Left ventricle myocardium inferior (tissue), 1 donor: ENCODE data around the gene CORO2B. TPM values are rescaled to one million over a fixed set of nuclear protein-coding genes. Genes with fewer than 3 reads are reported as not detected.

ENCODE experiments used
- DNase-seq: peaks from one replicate; pipeline ENCODE4 v3.0.0-alpha.2; 2020
- H3K27ac ChIP-seq: fragments of 200-600 bp; replicated peaks from 2 replicates; pipeline ENCODE4 v1.8.0; 2021
- H3K27me3 ChIP-seq: fragments of 200-600 bp; 2 replicates; pipeline ENCODE4 v1.8.0; 2021; ENCODE audit warnings: low read depth
- H3K36me3 ChIP-seq: fragments of 200-600 bp; 2 replicates; pipeline ENCODE4 v1.8.0; 2021
- H3K4me1 ChIP-seq: fragments of 200-600 bp; 2 replicates; pipeline ENCODE4 v1.8.0; 2021
- H3K4me3 ChIP-seq: fragments of 200-600 bp; 2 replicates; pipeline ENCODE4 v1.8.0; 2021; ENCODE audit warnings: mild to moderate bottlenecking, moderate library complexity
- H3K9me3 ChIP-seq: fragments of 200-600 bp; replicated peaks from 2 replicates; pipeline ENCODE4 v1.8.0; 2021
- intact Hi-C: fragments of 100-400 bp; cut with micrococcal nuclease; formaldehyde crosslinking; loops from one replicate; pipeline ENCODE4 v1.11.0; 2022
- total RNA-seq: library from RNA; stranded (reverse); fragmentation: NEBNext Ultra II Directional; extraction: Animal tissue kit (Norgen Biotek cat#: 25700); gene quantifications from one replicate; pipeline ENCODE4 v1.2.1, GENCODE V29; 2021
- TF ChIP-seq, protein P1 (sequence below): fragments of 200-600 bp; IDR thresholded peaks from 2 replicates; pipeline ENCODE4 v1.8.0; 2021; ENCODE audit warnings: antibody characterized with exemption, mild to moderate bottlenecking, borderline replicate concordance
- donor health status: DM: no; HTN: yes; CAD: no; lungs with severe emphysema.

CORO2B gene
- total RNA-seq, 1 donor from 2014 or later = 5.0 TPM

DNA sequence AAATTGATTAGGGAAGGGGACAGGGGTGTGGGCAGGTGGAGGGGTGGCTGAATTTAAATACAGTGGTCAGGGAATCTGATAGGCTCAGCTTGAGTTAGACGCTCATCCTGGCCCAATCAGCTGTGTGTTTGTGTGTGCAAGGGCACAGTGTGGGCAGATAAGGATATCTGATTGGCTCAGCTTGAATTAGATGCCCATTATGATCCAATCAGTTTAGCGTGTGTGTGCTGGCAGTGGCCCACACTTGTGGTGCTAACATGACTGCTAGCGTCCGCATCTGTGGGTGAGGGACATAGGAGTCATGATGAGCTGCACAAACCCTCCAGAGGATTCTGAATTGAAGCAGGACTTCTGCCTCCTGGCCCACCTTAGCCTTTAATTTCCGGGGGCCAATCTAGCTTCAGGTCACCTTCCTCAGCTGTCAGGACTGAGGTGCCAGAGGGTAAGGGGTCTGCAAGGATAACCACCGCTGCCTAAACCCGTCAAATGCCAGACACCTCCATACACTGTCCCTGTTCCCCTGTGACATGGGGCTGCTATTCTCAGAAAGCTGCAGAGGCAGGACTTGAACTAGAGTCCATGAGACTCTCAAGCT is 97.3 kb downstream of the CORO2B start:
- DNase-seq = no peak
- H3K27me3 ChIP-seq = no peaks in the 10 kb centered on the region
- intact Hi-C loops = no loop called here
- H3K9me3 ChIP-seq = no peaks in the 10 kb centered on the region
- H3K4me1 ChIP-seq = peaks cover 29% of the 10 kb centered on the region
- H3K27ac ChIP-seq = no peak overlapping the region
- H3K36me3 ChIP-seq = no peaks in the 10 kb centered on the region
- no peak overlapping the region for H3K4me3 ChIP-seq
- TF ChIP-seq, protein P1, sequence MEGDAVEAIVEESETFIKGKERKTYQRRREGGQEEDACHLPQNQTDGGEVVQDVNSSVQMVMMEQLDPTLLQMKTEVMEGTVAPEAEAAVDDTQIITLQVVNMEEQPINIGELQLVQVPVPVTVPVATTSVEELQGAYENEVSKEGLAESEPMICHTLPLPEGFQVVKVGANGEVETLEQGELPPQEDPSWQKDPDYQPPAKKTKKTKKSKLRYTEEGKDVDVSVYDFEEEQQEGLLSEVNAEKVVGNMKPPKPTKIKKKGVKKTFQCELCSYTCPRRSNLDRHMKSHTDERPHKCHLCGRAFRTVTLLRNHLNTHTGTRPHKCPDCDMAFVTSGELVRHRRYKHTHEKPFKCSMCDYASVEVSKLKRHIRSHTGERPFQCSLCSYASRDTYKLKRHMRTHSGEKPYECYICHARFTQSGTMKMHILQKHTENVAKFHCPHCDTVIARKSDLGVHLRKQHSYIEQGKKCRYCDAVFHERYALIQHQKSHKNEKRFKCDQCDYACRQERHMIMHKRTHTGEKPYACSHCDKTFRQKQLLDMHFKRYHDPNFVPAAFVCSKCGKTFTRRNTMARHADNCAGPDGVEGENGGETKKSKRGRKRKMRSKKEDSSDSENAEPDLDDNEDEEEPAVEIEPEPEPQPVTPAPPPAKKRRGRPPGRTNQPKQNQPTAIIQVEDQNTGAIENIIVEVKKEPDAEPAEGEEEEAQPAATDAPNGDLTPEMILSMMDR = no peak

DNA sequence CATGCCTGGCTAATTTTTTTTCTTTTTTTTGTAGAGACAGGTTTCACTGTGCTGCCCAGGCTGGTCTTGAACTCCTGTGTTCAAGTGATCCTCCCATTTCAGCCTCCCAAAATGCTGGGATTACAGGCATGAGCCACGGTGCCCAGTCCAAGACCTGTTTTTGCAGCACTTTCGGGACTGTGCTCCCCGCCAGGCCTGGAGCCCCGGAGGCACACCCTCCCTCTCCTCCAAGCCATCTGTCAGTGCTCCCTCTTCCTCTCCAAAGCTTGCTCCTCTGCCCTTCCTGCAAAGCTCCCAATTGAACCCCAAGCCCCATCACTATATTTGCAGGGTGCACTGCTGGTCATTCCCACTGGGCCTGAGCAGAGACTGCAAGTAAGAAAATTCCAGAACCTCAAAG is 98.1 kb downstream of the CORO2B start:
- Histone ChIP-seq H3K4me3 (no peak overlapping the region), H3K27ac (no peak overlapping the region), H3K9me3 (no peaks in the 10 kb centered on the region), H3K27me3 (no peaks in the 10 kb centered on the region), H3K36me3 (no peaks in the 10 kb centered on the region), H3K4me1 (peaks cover 29% of the 10 kb centered on the region)
- DNase-seq = no peak
- TF ChIP-seq, protein P1 = no peak
- intact Hi-C loops = no loop called here

DNA sequence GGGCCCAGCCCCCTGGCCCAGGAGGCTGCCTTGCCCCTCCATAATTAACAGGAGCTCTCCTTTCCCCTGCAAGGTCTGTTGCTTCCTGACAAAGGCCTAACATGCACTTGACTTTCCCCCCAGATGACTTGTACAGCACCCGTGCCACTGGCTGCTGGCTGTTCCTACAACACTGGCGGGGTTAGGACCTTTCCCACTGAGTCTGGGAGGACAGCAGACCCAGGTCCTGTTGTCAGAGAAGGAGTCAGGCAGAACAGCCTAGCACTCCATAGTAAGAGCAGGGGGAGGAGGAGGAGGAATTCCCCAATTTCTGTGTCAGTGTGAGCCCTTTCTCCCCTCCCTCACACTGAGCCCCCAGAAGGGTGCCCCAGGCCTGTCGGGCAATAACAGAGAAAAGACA is 99.2 kb downstream of the CORO2B start:
- Histone ChIP-seq H3K9me3 (no peaks in the 10 kb centered on the region), H3K4me3 (no peak overlapping the region), H3K27ac (no peak overlapping the region), H3K4me1 (peaks cover 29% of the 10 kb centered on the region), H3K27me3 (no peaks in the 10 kb centered on the region), H3K36me3 (no peaks in the 10 kb centered on the region)
- DNase-seq = no peak
- TF ChIP-seq, protein P1 = no peak
- intact Hi-C loops = no loop called here

DNA sequence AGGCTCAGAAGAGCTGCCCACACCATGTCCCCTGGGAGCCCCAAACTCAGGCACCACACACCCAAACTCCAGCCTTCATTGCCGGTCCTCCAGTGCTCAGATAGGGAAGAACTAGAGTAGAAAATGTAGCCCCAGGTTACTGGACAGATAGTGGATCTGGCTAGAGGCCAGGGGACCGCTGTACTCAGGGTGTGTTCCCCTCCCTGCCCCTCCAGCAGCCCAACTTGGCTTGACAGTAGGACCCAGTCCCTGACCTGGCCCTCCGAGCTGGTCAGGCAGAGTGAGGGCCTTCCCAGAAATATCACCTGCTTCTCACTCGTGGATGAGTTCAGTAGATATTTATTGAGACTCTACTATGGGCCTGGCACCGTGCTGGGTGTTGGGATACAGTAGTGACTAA is 100.0 kb downstream of the CORO2B start:
- Histone ChIP-seq H3K36me3 (no peaks in the 10 kb centered on the region), H3K4me1 (peaks cover 23% of the 10 kb centered on the region), H3K9me3 (no peaks in the 10 kb centered on the region), H3K27me3 (no peaks in the 10 kb centered on the region), H3K4me3 (no peak overlapping the region), H3K27ac (no peak overlapping the region)
- DNase-seq = no peak
- intact Hi-C loops = no loop called here
- TF ChIP-seq, protein P1 = no peak

DNA sequence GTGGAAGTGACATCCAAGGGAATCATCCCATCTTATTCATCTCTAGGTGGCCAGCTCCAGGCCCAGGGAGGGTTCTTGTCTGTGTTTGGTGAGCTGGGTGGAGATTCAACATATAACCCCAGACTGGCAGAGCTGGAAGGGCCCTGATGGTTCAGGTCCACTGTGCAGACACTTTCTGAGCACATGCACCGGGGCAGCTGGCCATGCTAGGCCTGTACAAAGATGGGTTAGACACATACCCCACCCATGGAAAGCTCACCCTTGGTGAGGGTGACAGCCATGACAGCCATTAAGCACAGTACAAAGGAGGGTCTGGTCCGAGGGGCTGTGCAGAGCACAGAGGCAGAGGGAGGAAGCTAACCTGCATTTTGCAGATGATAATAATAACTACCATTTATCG is 100.4 kb downstream of the CORO2B start:
- no peak for DNase-seq
- no peaks in the 10 kb centered on the region for H3K27me3 ChIP-seq
- intact Hi-C loops = no loop called here
- no peaks in the 10 kb centered on the region for H3K36me3 ChIP-seq
- no peak overlapping the region for H3K27ac ChIP-seq
- no peaks in the 10 kb centered on the region for H3K9me3 ChIP-seq
- H3K4me1 ChIP-seq = peaks cover 24% of the 10 kb centered on the region
- no peak overlapping the region for H3K4me3 ChIP-seq
- TF ChIP-seq, protein P1 = no peak
